Keratinocyte (primary cell): ENCODE results near the gene FOXI2.

Experiments used
- EZH2 ChIP-seq: IDR thresholded peaks from one replicate; pipeline ENCODE4 v1.6.1; 2012; ENCODE audit warnings: inconsistent platforms, mild to moderate bottlenecking, low read length, moderate library complexity
- TF ChIP-seq, protein P1 (sequence below), 3 experiments: IDR thresholded peaks in 1 of 3; conservative IDR thresholded peaks in 1 of 3; optimal IDR thresholded peaks in 1 of 3; 2 replicates in 2 of 3; 3 replicates in 1 of 3; pipeline versions ENCODE3 to v1.5.1; 2011; ENCODE audit warnings: low read length in 3 of 3, mild to moderate bottlenecking in 3 of 3, moderate library complexity in 2 of 3, control low read depth in 1 of 3, inconsistent platforms in 1 of 3; ENCODE audit not compliant: insufficient read depth in 2 of 3; ENCODE audit errors: extremely low read depth in 1 of 3

DNA sequence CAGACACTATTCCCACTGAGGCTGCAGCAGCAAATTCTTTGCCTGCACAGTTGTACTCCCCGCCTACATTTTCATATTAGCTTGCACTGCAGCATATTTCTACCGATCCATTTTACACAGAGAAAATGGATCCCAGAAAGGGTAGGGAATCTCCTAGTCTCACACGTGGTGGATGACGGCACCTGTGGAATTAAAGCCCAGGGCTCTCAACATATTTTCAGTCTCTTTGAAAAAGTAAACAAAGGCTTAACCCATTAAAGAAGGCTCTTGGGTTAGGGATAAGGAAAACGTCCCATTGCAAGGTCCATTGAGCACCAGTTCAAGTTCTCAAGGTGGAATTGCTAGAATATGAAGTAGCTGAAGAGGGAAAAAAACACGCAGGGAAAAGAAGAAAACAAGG is 49.4 kb upstream of the FOXI2 start:
- TF ChIP-seq, protein P1, sequence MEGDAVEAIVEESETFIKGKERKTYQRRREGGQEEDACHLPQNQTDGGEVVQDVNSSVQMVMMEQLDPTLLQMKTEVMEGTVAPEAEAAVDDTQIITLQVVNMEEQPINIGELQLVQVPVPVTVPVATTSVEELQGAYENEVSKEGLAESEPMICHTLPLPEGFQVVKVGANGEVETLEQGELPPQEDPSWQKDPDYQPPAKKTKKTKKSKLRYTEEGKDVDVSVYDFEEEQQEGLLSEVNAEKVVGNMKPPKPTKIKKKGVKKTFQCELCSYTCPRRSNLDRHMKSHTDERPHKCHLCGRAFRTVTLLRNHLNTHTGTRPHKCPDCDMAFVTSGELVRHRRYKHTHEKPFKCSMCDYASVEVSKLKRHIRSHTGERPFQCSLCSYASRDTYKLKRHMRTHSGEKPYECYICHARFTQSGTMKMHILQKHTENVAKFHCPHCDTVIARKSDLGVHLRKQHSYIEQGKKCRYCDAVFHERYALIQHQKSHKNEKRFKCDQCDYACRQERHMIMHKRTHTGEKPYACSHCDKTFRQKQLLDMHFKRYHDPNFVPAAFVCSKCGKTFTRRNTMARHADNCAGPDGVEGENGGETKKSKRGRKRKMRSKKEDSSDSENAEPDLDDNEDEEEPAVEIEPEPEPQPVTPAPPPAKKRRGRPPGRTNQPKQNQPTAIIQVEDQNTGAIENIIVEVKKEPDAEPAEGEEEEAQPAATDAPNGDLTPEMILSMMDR (optimal IDR thresholded peaks at IDR 0.05 in 1 of 3, IDR thresholded peaks at IDR 0.05 in 1 of 3, conservative IDR thresholded peaks at IDR 0.05 in 1 of 3; ENCODE audit: extremely low read depth in 1 of 3, insufficient read depth in 2 of 3, low read length in 3 of 3), result no peak
- no peak for TF ChIP-seq EZH2
